Superior temporal gyrus (tissue), 1 donor: ENCODE results near the gene ACOT6.
A peak's percentile ranks its signal among the peaks of the same experiment; 100 is the strongest.
"Not testable (repeated sequence)": the region's sequence is repeated elsewhere in the genome, so short reads cannot be mapped to it uniquely, and the experiment has no call there.

Experiments used
- DNase-seq: peaks from one replicate; pipeline ENCODE4 v3.0.0-alpha.2; 2016; ENCODE audit errors: extremely low spot score

ACOT6 gene

DNA sequence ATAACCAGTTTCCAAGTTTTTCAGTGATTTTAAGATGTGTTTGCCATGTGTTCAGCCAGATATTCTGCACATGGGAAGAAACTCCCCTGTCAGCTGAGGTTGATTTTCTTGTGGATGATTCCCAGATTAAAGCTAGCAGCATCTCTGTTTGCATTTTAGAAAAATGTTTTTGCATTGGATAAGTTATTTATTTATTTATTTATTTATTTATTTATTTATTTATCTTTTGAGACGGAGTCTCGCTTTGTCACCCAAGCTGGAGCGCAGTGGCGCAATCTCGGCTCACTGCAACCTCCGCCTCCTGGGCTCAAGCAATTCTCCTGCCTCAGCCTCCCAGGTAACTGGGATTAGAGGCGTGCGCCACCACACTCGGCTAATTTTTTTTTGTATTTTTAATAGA, 17.8 kb upstream of the ACOT6 start:
- no peak for DNase-seq

GRCh38 chr14:73599499-73599898, 12.8 kb upstream of the ACOT6 start:
- DNase-seq, result no peak

DNA sequence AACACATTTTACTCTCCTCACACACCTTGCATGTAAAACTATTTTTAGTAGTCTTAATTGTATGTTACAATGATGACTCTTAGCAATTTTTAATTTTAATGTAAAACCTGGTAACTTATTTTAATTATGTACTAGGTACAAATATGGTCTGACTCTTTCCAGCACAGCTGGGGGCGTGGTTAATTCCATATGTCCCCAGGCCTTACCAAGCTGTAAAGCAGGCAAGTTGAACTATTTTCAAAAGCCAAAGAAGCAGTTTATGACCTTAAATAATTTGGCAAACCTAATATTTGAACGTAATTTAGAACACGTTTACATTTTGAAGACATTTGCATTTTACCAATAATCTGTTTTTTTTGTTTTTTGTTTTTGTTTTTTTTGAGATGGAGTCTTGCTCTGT, 9.3 kb upstream of the ACOT6 start:
- DNase-seq, result no peak

- no peak for DNase-seq
Observed at GRCh38 chr14:73606271-73606670, 6.0 kb upstream of the ACOT6 start.

DNA sequence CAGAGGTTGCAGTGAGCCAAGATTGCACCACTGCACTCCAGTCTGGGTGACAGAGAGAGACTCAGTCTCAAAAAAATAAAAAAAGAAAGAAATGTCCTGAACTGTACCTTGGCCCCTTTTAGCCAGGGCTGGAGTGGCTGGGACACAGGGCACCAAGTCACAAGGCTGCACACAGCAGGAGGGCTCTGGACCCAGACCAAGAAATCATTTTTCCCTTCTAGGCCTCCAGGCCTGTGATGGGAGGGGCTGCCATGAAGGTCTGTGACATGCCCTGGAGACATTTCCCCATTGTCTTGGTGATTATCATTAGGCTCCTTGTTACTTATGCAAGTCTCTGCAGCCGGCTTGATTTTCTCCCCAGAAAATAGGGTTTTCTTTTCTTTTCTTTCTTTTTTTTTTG, 5.1 kb upstream of the ACOT6 start:
- DNase-seq, result no peak

- DNase-seq, result no peak
Observed at GRCh38 chr14:73610687-73611086, 1.6 kb upstream of the ACOT6 start.

DNA sequence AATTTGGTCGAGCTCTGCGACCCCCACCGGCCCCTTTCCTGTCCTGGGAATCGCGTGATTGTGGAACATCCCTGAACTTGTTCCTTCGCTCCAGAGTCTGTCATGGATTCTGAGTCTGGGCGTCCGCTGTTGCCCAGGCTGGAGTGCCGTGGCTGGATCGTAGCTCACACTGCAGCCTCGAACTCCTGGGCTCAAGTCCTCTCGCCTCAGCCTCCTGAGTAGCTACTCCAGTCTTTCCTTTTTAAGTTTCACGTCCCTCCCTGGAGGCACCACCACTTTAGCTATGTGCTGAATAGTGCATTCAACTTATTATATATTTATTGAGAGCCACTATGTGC, 698 bp downstream of the ACOT6 start:
- peak; percentile 46 for DNase-seq

GRCh38 chr14:73613419-73613963, 1.2 kb downstream of the ACOT6 start:
- DNase-seq, result no peak

DNA sequence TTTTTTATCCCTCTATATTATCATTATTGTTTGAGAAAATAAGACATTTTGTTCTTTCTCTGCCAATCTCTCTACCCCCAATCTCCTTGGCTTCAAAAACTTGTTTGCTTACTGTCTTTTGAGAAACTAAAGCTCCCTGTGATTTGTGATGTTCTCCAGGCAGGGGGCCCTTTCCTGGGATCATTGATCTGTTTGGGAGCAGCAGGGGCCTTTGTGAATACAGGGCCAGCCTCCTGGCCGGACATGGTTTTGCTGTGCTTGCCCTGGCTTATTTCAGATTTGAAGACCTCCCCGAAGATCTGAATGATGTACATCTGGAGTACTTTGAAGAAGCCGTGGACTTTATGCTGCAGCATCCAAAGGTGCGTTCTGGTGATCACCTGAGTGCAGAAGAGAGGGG, 4.5 kb downstream of the ACOT6 start:
- DNase-seq, result no peak

- DNase-seq, result no peak
Observed at GRCh38 chr14:73619524-73619923, 7.2 kb downstream of the ACOT6 start.

GRCh38 chr14:73620268-73620667, 8.0 kb downstream of the ACOT6 start:
- no peak for DNase-seq

DNA sequence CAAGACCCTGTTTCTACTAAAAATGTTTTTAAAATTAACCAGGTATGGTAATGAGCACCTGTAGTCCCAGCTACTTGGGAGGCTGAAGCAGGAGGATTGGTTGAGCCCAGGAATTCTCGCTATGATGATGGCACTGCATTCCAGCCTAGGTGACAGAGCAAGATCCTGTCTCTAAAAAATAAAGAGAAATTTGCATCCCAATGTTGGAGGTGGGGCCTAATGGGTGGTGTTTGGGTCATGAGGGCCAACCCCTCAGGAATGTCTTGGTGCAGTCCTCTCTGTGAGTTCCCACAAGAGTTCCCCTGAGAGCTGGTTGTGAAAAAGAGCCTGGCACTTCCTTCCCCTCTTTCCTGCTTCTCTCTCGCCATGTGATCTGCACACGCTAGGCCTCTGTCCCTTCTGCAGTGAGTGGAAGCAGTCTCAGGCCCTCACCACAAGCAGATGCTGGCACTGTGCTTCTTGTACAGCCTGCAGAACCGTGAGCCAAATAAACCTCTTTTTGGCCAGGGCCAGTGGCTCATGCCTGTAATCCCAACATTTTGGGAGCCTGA, 11.3 kb downstream of the ACOT6 start:
- DNase-seq, result no peak

- no peak for DNase-seq
Observed at GRCh38 chr14:73625706-73626105, 13.4 kb downstream of the ACOT6 start.

DNA sequence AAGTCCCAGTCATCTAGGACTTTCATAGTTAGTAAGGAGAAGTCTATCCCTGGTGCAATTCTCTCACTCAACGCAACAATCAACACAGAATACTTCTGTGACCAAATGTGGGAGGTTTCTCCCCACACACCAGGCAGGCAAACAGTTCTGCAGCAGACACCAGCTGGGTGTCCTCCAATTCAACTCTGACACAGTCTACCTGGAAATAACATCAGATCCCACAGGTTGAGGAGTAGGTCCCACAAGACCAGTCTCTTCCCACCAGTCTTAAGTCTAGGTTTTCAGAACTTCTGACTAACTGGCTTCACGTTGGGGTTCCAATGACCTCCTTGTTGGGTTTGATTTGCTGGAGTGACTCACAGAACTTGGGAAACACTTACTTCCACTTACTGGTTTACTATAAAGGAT, 14.8 kb downstream of the ACOT6 start:
- DNase-seq, result no peak

DNA sequence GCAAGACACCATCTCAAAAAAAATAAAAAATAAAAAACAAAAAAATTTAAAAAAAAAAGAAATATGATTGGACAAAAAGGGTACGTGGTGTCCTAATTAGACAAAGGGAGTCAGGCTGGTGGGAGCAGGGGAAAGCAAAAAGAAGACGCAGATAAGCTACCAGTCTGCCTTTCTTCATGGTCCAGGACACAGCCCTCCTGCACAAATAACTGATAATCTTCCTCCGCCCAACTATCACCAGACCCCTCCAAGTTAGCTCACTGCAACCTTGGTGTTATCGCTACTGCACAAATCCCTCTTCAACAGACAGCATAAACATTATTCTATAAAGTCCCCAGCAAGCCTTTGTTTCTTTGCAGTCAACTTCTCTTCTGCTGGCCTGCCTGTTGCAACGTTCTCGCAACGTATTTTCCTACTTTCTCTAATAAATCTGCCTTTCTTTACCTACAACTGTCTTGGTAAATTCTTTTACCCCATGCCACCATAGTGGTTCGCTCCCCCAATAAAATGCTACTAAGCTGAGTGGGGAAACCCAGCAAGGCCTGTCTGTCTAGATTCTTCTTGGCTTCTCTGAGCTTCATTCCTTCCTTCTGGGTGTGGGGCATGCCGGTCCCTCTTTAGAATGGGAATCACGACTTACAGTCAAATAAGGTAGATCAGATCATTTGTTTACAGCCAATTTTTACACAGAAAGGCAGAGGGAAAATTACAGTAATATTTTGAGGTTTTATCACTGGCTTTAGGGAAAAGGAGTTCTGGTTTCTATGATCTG, 17.9 kb downstream of the ACOT6 start:
- DNase-seq, result no peak

- DNase-seq, result peak; percentile 87
Observed at GRCh38 chr14:73633116-73634010, 21.0 kb downstream of the ACOT6 start.

GRCh38 chr14:73634011-73634833, 21.9 kb downstream of the ACOT6 start:
- peak; percentile 43 for DNase-seq

GRCh38 chr14:73636355-73636754, 24.0 kb downstream of the ACOT6 start:
- not testable (repeated sequence) for DNase-seq

DNA sequence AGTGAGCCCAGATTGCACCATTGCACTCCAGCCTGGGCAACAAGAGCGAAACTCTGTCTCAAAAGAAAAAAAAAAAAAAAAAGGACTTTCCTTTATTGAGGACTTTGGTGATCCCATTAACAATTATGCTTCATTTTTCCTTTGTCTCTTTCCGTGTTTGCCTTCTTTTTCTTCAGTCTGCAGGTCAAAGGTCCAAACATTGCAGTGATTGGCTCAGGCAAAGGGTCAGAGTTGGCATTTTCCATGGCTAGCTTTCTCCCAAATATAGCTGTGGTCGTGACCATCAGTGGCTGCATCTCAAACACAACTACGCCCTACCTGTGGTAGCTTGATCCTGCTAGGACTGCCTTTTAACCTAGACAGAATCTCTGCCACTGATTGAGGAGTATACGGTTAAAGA, 25.5 kb downstream of the ACOT6 start:
- DNase-seq, result no peak

DNA sequence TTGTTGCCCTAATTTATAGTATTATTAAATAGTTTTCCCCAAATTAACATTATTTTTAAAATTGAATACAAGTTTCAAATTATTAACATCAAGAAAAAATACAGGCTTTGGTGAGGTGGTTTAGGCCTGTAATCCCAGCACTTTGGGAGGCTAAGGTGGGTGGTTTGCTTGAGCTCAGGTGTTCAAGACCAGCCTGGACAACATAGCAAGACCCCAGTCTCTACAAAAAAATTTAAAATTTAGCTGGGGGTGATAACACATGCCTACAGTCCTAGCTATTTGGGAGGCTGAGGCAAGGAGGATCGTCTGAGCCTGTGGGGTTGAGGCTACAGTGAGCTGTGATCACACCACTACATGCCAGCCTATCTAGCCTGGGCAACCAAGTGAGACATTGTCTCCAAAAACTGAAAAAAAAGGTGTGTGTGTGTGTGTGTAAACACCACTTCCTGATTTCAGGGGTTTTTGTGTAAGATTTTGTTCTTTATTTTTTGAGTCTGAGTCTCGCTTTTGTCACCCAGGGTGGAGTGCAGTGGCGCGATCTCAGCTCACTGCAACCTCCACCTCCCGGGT, 28.6 kb downstream of the ACOT6 start:
- DNase-seq, result no peak

- peak; percentile 92 for DNase-seq
Observed at GRCh38 chr14:73644531-73645247, 32.4 kb downstream of the ACOT6 start, which contains the start of gene DNAL1. Gene DNAL1, plus strand, starts transcription at chr14:73644986. Its CDS starts 54 bp downstream, at chr14:73645040.
